Measurements from ENCODE around the gene COL8A1.

DNA sequence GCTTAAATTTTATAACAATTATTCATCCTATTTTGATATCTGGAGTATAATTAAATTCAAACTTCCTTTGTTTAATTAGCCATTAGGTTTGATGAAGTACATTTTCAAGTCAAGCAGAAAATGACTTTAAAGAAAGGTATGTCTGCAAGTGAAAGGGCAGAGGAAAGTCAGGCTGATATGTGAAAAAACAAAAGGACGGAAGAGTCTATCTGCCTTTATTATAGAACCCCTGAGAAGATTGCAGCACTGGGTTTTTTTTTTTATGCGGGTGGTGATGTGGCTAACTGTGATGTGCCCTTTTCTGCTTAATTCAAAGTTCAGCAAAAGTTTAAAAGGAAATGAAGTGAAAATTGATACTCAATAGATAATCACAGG lies 83.2 kb downstream of the COL8A1 start:
- TF ChIP-seq FOXA1 (IDR thresholded peaks at IDR 0.05) (no peak), SP1 (IDR thresholded peaks at IDR 0.05) (no peak), LEF1 (IDR thresholded peaks at IDR 0.05; ENCODE audit: borderline replicate concordance) (no peak), ARNT (IDR thresholded peaks at IDR 0.05) (no peak), SUZ12 (IDR thresholded peaks at IDR 0.05) (no peak), BHLHE40 (IDR thresholded peaks at IDR 0.05; ENCODE audit: borderline replicate concordance) (no peak), L3MBTL2 (conservative IDR thresholded peaks at IDR 0.05) (no peak), FOXK2 (IDR thresholded peaks at IDR 0.05) (no peak), HDGF (IDR thresholded peaks at IDR 0.05; ENCODE audit: borderline replicate concordance) (no peak), CTBP1 (IDR thresholded peaks at IDR 0.05; ENCODE audit: borderline replicate concordance) (no peak)
